ENCODE data around the gene PPP4R2. TPM values are rescaled to one million over a fixed set of nuclear protein-coding genes. Genes with fewer than 3 reads are reported as not detected.

Gene PPP4R2
- total and polyA plus RNA-seq, 9 of the 15 experiments (the other 6 are each of a cell fraction or from before 2014, with no cell fraction given): 11.0 to 49.6 (median 31.6) TPM

- TF ChIP-seq CHD7 (IDR thresholded peaks at IDR 0.05; ENCODE audit: low read depth, low read length) (no peak), ZSCAN32 (CRISPR knock-in tag; IDR thresholded peaks at IDR 0.05) (no peak), YBX1 (IDR thresholded peaks at IDR 0.05) (no peak), ARID2 (IDR thresholded peaks at IDR 0.05) (no peak), ESRRA (IDR thresholded peaks at IDR 0.05; ENCODE audit: borderline replicate concordance, low read depth) (no peak), ZNF551 (CRISPR knock-in tag; IDR thresholded peaks at IDR 0.05) (no peak), ZBTB49 (CRISPR knock-in tag; IDR thresholded peaks at IDR 0.05; ENCODE audit: borderline replicate concordance) (no peak), TBP (optimal IDR thresholded peaks at IDR 0.05; ENCODE audit: low read depth, low read length) (peak; percentile 66), KDM4B (IDR thresholded peaks at IDR 0.05; ENCODE audit: borderline replicate concordance in 2 of 2, low read depth in 1 of 2) (peak in 1 of 2 experiments; percentile 48; a peak in 1 of 4 replicates)
- TF ChIP-seq, protein P1, sequence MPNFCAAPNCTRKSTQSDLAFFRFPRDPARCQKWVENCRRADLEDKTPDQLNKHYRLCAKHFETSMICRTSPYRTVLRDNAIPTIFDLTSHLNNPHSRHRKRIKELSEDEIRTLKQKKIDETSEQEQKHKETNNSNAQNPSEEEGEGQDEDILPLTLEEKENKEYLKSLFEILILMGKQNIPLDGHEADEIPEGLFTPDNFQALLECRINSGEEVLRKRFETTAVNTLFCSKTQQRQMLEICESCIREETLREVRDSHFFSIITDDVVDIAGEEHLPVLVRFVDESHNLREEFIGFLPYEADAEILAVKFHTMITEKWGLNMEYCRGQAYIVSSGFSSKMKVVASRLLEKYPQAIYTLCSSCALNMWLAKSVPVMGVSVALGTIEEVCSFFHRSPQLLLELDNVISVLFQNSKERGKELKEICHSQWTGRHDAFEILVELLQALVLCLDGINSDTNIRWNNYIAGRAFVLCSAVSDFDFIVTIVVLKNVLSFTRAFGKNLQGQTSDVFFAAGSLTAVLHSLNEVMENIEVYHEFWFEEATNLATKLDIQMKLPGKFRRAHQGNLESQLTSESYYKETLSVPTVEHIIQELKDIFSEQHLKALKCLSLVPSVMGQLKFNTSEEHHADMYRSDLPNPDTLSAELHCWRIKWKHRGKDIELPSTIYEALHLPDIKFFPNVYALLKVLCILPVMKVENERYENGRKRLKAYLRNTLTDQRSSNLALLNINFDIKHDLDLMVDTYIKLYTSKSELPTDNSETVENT (CRISPR knock-in tag; IDR thresholded peaks at IDR 0.05): peak; percentile 52; the same call in 1 of the 2 replicates
Observed at GRCh38 chr3:72996473-72997333, at the start of gene PPP4R2 (continued).
